Fibroblast of lung (primary cell): ENCODE measurements around the gene OSBP2.
A peak's percentile ranks its signal among the peaks of the same experiment; 100 is the strongest.

Source experiments
- EZH2 ChIP-seq: IDR thresholded peaks from 2 replicates; pipeline ENCODE4 v1.5.1; 2012; ENCODE audit warnings: low read length, control low read depth, mild to moderate bottlenecking; ENCODE audit errors: missing control alignments
- TF ChIP-seq, protein P1 (sequence below), 2 donors: IDR thresholded peaks in 1 of 2; conservative IDR thresholded peaks in 1 of 2; 1 replicate in 1 of 2; 2 replicates in 1 of 2; pipeline ENCODE4 v1.5.1; 2011 to 2012; ENCODE audit warnings: low read length in 2 of 2, control low read depth in 1 of 2, inconsistent platforms in 1 of 2, low read depth in 1 of 2, mild to moderate bottlenecking in 1 of 2

DNA sequence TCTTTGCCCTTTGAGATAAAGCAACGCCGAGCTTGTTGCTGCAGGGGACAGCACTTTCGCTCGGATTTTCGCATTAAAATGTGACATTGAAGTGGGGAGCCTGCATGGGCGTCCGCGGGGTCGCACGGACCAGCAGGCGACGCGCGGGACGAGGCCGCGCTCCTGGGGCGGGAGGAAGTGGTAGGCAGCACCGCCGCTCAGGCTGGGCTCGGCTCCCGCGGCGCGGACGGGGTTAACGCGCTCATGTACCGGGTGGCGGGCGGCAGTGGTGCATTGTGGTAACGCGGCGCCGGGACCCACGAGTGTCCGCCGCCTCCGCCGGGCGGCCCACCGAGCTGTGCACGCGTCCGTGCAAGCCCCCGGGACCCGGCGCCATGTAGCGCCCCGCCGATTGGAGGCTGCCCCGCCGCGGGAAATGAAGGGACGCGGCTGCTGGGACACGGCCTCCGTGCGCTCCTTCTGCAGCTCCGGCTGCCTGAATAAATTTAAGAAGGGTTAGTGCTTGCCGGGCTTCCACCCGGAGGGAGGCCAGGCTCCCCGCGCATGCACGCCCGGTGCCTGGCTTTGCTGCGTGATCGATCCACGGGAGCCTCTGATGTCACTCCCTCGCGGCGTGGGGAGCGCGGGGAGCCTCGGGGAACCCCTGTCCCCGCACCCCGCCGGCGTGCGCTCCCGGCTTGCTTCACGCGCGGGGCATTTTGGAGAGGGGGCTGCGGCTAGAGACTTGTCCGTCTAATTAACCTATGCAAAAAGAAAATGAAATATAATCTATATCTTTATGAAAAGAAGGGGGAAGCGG, 127.7 kb downstream of the OSBP2 start:
- TF ChIP-seq, protein P1, sequence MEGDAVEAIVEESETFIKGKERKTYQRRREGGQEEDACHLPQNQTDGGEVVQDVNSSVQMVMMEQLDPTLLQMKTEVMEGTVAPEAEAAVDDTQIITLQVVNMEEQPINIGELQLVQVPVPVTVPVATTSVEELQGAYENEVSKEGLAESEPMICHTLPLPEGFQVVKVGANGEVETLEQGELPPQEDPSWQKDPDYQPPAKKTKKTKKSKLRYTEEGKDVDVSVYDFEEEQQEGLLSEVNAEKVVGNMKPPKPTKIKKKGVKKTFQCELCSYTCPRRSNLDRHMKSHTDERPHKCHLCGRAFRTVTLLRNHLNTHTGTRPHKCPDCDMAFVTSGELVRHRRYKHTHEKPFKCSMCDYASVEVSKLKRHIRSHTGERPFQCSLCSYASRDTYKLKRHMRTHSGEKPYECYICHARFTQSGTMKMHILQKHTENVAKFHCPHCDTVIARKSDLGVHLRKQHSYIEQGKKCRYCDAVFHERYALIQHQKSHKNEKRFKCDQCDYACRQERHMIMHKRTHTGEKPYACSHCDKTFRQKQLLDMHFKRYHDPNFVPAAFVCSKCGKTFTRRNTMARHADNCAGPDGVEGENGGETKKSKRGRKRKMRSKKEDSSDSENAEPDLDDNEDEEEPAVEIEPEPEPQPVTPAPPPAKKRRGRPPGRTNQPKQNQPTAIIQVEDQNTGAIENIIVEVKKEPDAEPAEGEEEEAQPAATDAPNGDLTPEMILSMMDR (conservative IDR thresholded peaks at IDR 0.05 in 1 of 2, IDR thresholded peaks at IDR 0.05 in 1 of 2; ENCODE audit: low read depth in 1 of 2, low read length in 2 of 2) = no peak
- peak; percentile 83 for TF ChIP-seq EZH2
